SK-N-SH (cell line): ENCODE measurements around the gene PPM1L. TPM values are rescaled to one million over a fixed set of nuclear protein-coding genes. Genes with fewer than 3 reads are reported as not detected.

Experiments
- CTCF ChIA-PET: fragments of 300-600, 350-600 bp; formaldehyde crosslinking; extraction: SDS; loops from one replicate; lab custom pipeline; 2021; lab: Yijun Ruan, JAX
- POLR2A ChIA-PET: fragments of 350-600 bp; sonication (Branson Sonifier 250); formaldehyde crosslinking; extraction: SDS; loops from one replicate; lab custom pipeline; 2020; ENCODE audit warnings: antibody characterized with exemption, inconsistent platforms; lab: Yijun Ruan, JAX
- DNase-seq: peaks from one replicate; pipeline ENCODE4 v3.0.0; 2012
- H2AFZ ChIP-seq: fragments of 200-600 bp; sonication (generic); 2 replicates; pipeline ENCODE4 v1.8.1; 2016; ENCODE audit warnings: antibody characterized with exemption, mild to moderate bottlenecking, low read depth
- H3F3A ChIP-seq: fragments of 200-600 bp; sonication (generic); replicated peaks from 2 replicates; pipeline ENCODE3; 2016; ENCODE audit warnings: antibody characterized with exemption, mild to moderate bottlenecking; ENCODE audit not compliant: insufficient read depth
- H3K27ac ChIP-seq, 2 experiments: fragments of 200-500 bp in 1 of 2; fragments of 200-600 bp in 1 of 2; sonication (Bioruptor generic) in 1 of 2; sonication (generic), shearing (Covaris generic) in 1 of 2; 2 replicates each; pipeline versions ENCODE4 v1.5.1 to v1.6.1; 2014 to 2016; ENCODE audit warnings: low read depth in 2 of 2, inconsistent platforms in 1 of 2, low read length in 1 of 2, mild to moderate bottlenecking in 1 of 2, mixed read lengths in 1 of 2
- H3K27me3 ChIP-seq: fragments of 200-600 bp; sonication (generic), shearing (Covaris generic); 2 replicates; pipeline ENCODE4 v1.6.1; 2016; ENCODE audit warnings: mixed run types; ENCODE audit not compliant: insufficient read depth
- H3K36me3 ChIP-seq, 2 experiments: fragments of 200-500 bp in 1 of 2; fragments of 200-600 bp in 1 of 2; sonication (Bioruptor generic) in 1 of 2; sonication (generic) in 1 of 2; replicated peaks in 1 of 2; 2 replicates each; pipeline versions ENCODE3 to v1.5.1; 2014 to 2016; ENCODE audit warnings: low read length in 1 of 2, mild to moderate bottlenecking in 1 of 2; ENCODE audit not compliant: insufficient read depth in 2 of 2, control insufficient read depth in 1 of 2
- H3K4me1 ChIP-seq, 2 experiments: fragments of 200-500 bp in 1 of 2; fragments of 200-600 bp in 1 of 2; sonication (Bioruptor generic) in 1 of 2; sonication (generic), shearing (Covaris generic) in 1 of 2; 2 replicates each; pipeline versions ENCODE4 v1.5.1 to v1.6.1; 2014 to 2016; ENCODE audit warnings: low read depth in 1 of 2, low read length in 1 of 2, mixed run types in 1 of 2; ENCODE audit not compliant: insufficient read depth in 2 of 2, control insufficient read depth in 1 of 2
- H3K4me2 ChIP-seq: fragments of 200-600 bp; sonication (generic), shearing (Covaris generic); 2 replicates; pipeline ENCODE4 v1.6.1; 2017; ENCODE audit warnings: mixed run types
- H3K4me3 ChIP-seq, 2 experiments: fragments of 200-500 bp in 1 of 2; fragments of 200-600 bp in 1 of 2; sonication (Bioruptor generic) in 1 of 2; sonication (generic), shearing (Covaris generic) in 1 of 2; 2 replicates each; pipeline versions ENCODE4 v1.5.1 to v1.8.1; 2014 to 2016; ENCODE audit warnings: low read depth in 2 of 2, inconsistent platforms in 1 of 2, low read length in 1 of 2, mild to moderate bottlenecking in 1 of 2, mixed read lengths in 1 of 2, moderate library complexity in 1 of 2
- H3K79me2 ChIP-seq: fragments of 200-600 bp; sonication (generic); 2 replicates; pipeline ENCODE4 v1.8.1; 2017; ENCODE audit warnings: mild to moderate bottlenecking; ENCODE audit not compliant: insufficient read depth
- H3K9ac ChIP-seq: fragments of 200-600 bp; sonication (generic); 2 replicates; pipeline ENCODE4 v1.6.1; 2017; ENCODE audit warnings: mixed run types
- H3K9me2 ChIP-seq: fragments of 200-600 bp; sonication (generic); 2 replicates; pipeline ENCODE4 v1.6.1; 2017; ENCODE audit warnings: mixed run types
- H3K9me3 ChIP-seq: fragments of 200-600 bp; sonication (generic); 2 replicates; pipeline ENCODE4 v1.6.1; 2017; ENCODE audit warnings: mixed run types, mild to moderate bottlenecking, moderate library complexity
- H4K20me1 ChIP-seq: fragments of 200-600 bp; sonication (generic); 2 replicates; pipeline ENCODE4 v1.6.1; 2017; ENCODE audit warnings: mild to moderate bottlenecking, mixed run types; ENCODE audit not compliant: insufficient read depth
- CHD2 ChIP-seq: fragments of 150-350 bp; IDR thresholded peaks from 2 replicates; pipeline ENCODE4 v1.6.1; 2018; ENCODE audit warnings: low read length; ENCODE audit not compliant: partially characterized antibody
- ELF1 ChIP-seq: IDR thresholded peaks from 2 replicates; pipeline ENCODE4 v1.4.0; 2012
- EZH2phosphoT487 ChIP-seq: fragments of 200-600 bp; sonication (generic); IDR thresholded peaks from 2 replicates; pipeline ENCODE4 v1.6.1; 2017; ENCODE audit warnings: low read depth, mixed run types, mild to moderate bottlenecking, antibody characterized with exemption, moderate library complexity, borderline replicate concordance
- FOXM1 ChIP-seq: IDR thresholded peaks from 2 replicates; pipeline ENCODE4 v1.4.0; 2012; ENCODE audit warnings: low read depth, mild to moderate bottlenecking
- GABPA ChIP-seq: IDR thresholded peaks from 2 replicates; pipeline ENCODE4 v1.4.0; 2012; ENCODE audit warnings: low read depth, mild to moderate bottlenecking
- GATA2 ChIP-seq: sonication (generic); formaldehyde crosslinking; IDR thresholded peaks from 2 replicates; pipeline ENCODE4 v1.5.0; 2020; ENCODE audit warnings: mild to moderate bottlenecking, missing genetic modification reagents
- MAX ChIP-seq: IDR thresholded peaks from 2 replicates; pipeline ENCODE4 v1.4.0; 2012; ENCODE audit warnings: low read depth
- MEF2A ChIP-seq: IDR thresholded peaks from 2 replicates; pipeline ENCODE4 v1.4.0; 2012; ENCODE audit warnings: low read depth, borderline replicate concordance
- MXI1 ChIP-seq: IDR thresholded peaks from 2 replicates; pipeline ENCODE4 v1.6.1; 2012; ENCODE audit warnings: mild to moderate bottlenecking, low read depth, low read length, improper control_type of control experiment
- RCOR1 ChIP-seq: fragments of 150-350 bp; IDR thresholded peaks from 2 replicates; pipeline ENCODE4 v1.6.1; 2017; ENCODE audit warnings: antibody characterized with exemption, low read length
- REST ChIP-seq: IDR thresholded peaks from 2 replicates; pipeline ENCODE4 v1.6.1; 2012; ENCODE audit warnings: mild to moderate bottlenecking, low read depth, low read length, moderate library complexity
- RFX5 ChIP-seq: IDR thresholded peaks from 2 replicates; pipeline ENCODE4 v1.6.1; 2012; ENCODE audit warnings: mild to moderate bottlenecking, improper control_type of control experiment, low read length
- RXRA ChIP-seq: IDR thresholded peaks from 2 replicates; pipeline ENCODE4 v1.4.0; 2012; ENCODE audit warnings: low read depth, mild to moderate bottlenecking, borderline replicate concordance
- SMC3 ChIP-seq: IDR thresholded peaks from 2 replicates; pipeline ENCODE4 v1.6.1; 2012; ENCODE audit warnings: low read depth, low read length, improper control_type of control experiment
- TEAD4 ChIP-seq: IDR thresholded peaks from 2 replicates; pipeline ENCODE4 v1.4.0; 2012; ENCODE audit warnings: mild to moderate bottlenecking, borderline replicate concordance; ENCODE audit not compliant: insufficient read depth
- USF1 ChIP-seq: IDR thresholded peaks from 2 replicates; pipeline ENCODE4 v1.4.0; 2012; ENCODE audit warnings: low read depth, borderline replicate concordance
- USF2 ChIP-seq: fragments of 150-350 bp; IDR thresholded peaks from 2 replicates; pipeline ENCODE4 v1.6.1; 2017; ENCODE audit warnings: antibody characterized with exemption, low read length, low read depth, borderline replicate concordance
- YY1 ChIP-seq: IDR thresholded peaks from 2 replicates; pipeline ENCODE4 v1.4.0; 2012; ENCODE audit warnings: low read depth, mild to moderate bottlenecking
- ZBTB33 ChIP-seq: IDR thresholded peaks from 2 replicates; pipeline ENCODE4 v1.4.0; 2012; ENCODE audit warnings: low read depth, borderline replicate concordance
- WGBS: methylation state at CpG from one replicate; pipeline ENCODE4 v1.1.6; 2017; ENCODE audit warnings: low lambda C conversion rate; 5-methylcytosine and 5-hydroxymethylcytosine counted together
- polyA plus RNA-seq, 3 experiments: library from polyadenylated mRNA; depleted of rRNA; stranded (reverse); fragments of >200 nt; gene quantifications; 2 replicates each; pipeline ENCODE4 v1.2.3, GENCODE V29; 2012

The PPM1L gene
- polyA plus RNA-seq, 1 of the 3 experiments (the other 2 are of a cell fraction), result 0.16 TPM

- ChIA-PET POLR2A (no interaction called here), CTCF (no interaction called here)
- Histone ChIP-seq H2AFZ (no peak overlapping the region), H4K20me1 (no peaks in the 10 kb centered on the region), H3F3A (no peaks in the 10 kb centered on the region), H3K9me3 (no peaks in the 10 kb centered on the region), H3K9me2 (no peaks in the 10 kb centered on the region), H3K4me1 (peaks cover 0 to 22% of the 10 kb centered on the region in 2 experiments; a peak in 2 of 4 replicates), H3K4me3 (no peak overlapping the region), H3K36me3 (no peaks in the 10 kb centered on the region), H3K9ac (no peak overlapping the region), H3K79me2 (no peaks in the 10 kb centered on the region), H3K27ac (peak overlapping the region in 1 of 2 experiments; percentile 86; a peak in 1 of 4 replicates), H3K27me3 (no peaks in the 10 kb centered on the region), H3K4me2 (no peak overlapping the region)
- DNase-seq, result peak; percentile 10
- TF ChIP-seq ELF1 (no peak), RXRA (no peak), MXI1 (peak; percentile 38; the same call in 1 of the 2 replicates), RCOR1 (peak; percentile 84), CHD2 (no peak), GATA2 (CRISPR knock-in tag) (peak; percentile 20; the same call in 1 of the 2 replicates), RFX5 (no peak)
- WGBS, result 8% methylated on average over 1 of the region's 1 CpG
These were observed 71.5 kb downstream of the PPM1L start for GRCh38 chr3:160827516-160827915.

- WGBS, result 63% methylated on average over 3 of the region's 3 CpGs
- H3F3A ChIP-seq, result no peaks in the 10 kb centered on the region
- POLR2A ChIA-PET, result no interaction called here
- TF ChIP-seq ZBTB33, result no peak
- no peak for TF ChIP-seq ELF1
- no peak for TF ChIP-seq YY1
- no peak for TF ChIP-seq RXRA
- TF ChIP-seq CHD2, result no peak
- TF ChIP-seq EZH2phosphoT487, result no peak
- TF ChIP-seq SMC3, result no peak
- TF ChIP-seq USF1, result no peak
- no peak for TF ChIP-seq FOXM1
- TF ChIP-seq GABPA, result no peak
- no peak for TF ChIP-seq TEAD4
- no peak for TF ChIP-seq RCOR1
- TF ChIP-seq MAX, result no peak
- no peak for TF ChIP-seq REST
- no peak for TF ChIP-seq USF2
- no peak for TF ChIP-seq MEF2A
These were observed 72.8 kb downstream of the PPM1L start for GRCh38 chr3:160828880-160829279.

More at GRCh38 chr3:160828880-160829279, 72.8 kb downstream of the PPM1L start:
- H3K4me1 ChIP-seq, result peaks cover 0 to 22% of the 10 kb centered on the region in 2 experiments; a peak in 2 of 4 replicates
- CTCF ChIA-PET, result no interaction called here
- H3K9ac ChIP-seq, result no peak overlapping the region
- no peak overlapping the region for H3K4me2 ChIP-seq
- H3K27me3 ChIP-seq, result no peaks in the 10 kb centered on the region
- no peaks in the 10 kb centered on the region for H3K36me3 ChIP-seq
- no peak overlapping the region for H3K27ac ChIP-seq
- H3K4me3 ChIP-seq, result no peak overlapping the region
- no peak overlapping the region for H2AFZ ChIP-seq
- H3K9me2 ChIP-seq, result no peaks in the 10 kb centered on the region
- no peaks in the 10 kb centered on the region for H3K79me2 ChIP-seq
- no peaks in the 10 kb centered on the region for H4K20me1 ChIP-seq
- DNase-seq, result no peak
- H3K9me3 ChIP-seq, result no peaks in the 10 kb centered on the region
